Left ventricle myocardium inferior (tissue), 1 donor: ENCODE measurements around the gene KRT77. TPM values are rescaled to one million over a fixed set of nuclear protein-coding genes. Genes with fewer than 3 reads are reported as not detected.

ENCODE experiments used
- DNase-seq: peaks from one replicate; pipeline ENCODE4 v3.0.0-alpha.2; 2020
- H3K27ac ChIP-seq: fragments of 200-600 bp; replicated peaks from 2 replicates; pipeline ENCODE4 v1.8.0; 2021
- H3K27me3 ChIP-seq: fragments of 200-600 bp; 2 replicates; pipeline ENCODE4 v1.8.0; 2021; ENCODE audit warnings: low read depth
- H3K36me3 ChIP-seq: fragments of 200-600 bp; 2 replicates; pipeline ENCODE4 v1.8.0; 2021
- H3K4me1 ChIP-seq: fragments of 200-600 bp; 2 replicates; pipeline ENCODE4 v1.8.0; 2021
- H3K4me3 ChIP-seq: fragments of 200-600 bp; 2 replicates; pipeline ENCODE4 v1.8.0; 2021; ENCODE audit warnings: mild to moderate bottlenecking, moderate library complexity
- H3K9me3 ChIP-seq: fragments of 200-600 bp; replicated peaks from 2 replicates; pipeline ENCODE4 v1.8.0; 2021
- intact Hi-C: fragments of 100-400 bp; cut with micrococcal nuclease; formaldehyde crosslinking; loops from one replicate; pipeline ENCODE4 v1.11.0; 2022
- total RNA-seq: library from RNA; stranded (reverse); fragmentation: NEBNext Ultra II Directional; extraction: Animal tissue kit (Norgen Biotek cat#: 25700); gene quantifications from one replicate; pipeline ENCODE4 v1.2.1, GENCODE V29; 2021
- TF ChIP-seq, protein P1 (sequence below): fragments of 200-600 bp; IDR thresholded peaks from 2 replicates; pipeline ENCODE4 v1.8.0; 2021; ENCODE audit warnings: antibody characterized with exemption, mild to moderate bottlenecking, borderline replicate concordance
- donor health status: DM: no; HTN: yes; CAD: no; lungs with severe emphysema.

The KRT77 gene
- total RNA-seq, 1 donor from 2014 or later: not detected

DNA sequence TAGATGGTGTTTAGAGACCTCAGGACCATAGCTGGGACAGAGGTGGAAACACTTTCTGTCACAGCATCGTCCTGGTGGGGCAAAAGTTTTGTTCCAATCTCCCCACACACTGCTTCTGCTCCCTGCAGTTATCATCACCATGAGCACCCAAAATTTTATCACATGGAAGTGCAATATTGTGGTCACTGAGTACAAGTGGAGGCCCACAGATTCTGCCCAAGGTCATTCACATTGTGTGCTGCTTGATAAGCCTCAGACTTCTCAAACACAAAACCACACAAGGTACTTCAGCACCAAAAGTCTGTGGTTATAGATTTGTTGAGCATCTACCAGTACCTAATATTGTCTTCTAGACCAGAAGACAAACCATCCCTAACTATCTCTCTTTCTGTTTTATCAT, 554 bp upstream of the KRT77 start:
- Histone ChIP-seq H3K27ac (no peak overlapping the region), H3K27me3 (peaks cover 38% of the 10 kb centered on the region), H3K9me3 (no peaks in the 10 kb centered on the region), H3K36me3 (no peaks in the 10 kb centered on the region), H3K4me3 (no peak overlapping the region), H3K4me1 (peaks cover 11% of the 10 kb centered on the region)
- no peak for DNase-seq
- TF ChIP-seq, protein P1, sequence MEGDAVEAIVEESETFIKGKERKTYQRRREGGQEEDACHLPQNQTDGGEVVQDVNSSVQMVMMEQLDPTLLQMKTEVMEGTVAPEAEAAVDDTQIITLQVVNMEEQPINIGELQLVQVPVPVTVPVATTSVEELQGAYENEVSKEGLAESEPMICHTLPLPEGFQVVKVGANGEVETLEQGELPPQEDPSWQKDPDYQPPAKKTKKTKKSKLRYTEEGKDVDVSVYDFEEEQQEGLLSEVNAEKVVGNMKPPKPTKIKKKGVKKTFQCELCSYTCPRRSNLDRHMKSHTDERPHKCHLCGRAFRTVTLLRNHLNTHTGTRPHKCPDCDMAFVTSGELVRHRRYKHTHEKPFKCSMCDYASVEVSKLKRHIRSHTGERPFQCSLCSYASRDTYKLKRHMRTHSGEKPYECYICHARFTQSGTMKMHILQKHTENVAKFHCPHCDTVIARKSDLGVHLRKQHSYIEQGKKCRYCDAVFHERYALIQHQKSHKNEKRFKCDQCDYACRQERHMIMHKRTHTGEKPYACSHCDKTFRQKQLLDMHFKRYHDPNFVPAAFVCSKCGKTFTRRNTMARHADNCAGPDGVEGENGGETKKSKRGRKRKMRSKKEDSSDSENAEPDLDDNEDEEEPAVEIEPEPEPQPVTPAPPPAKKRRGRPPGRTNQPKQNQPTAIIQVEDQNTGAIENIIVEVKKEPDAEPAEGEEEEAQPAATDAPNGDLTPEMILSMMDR: no peak
- intact Hi-C loops: no loop called here

DNA sequence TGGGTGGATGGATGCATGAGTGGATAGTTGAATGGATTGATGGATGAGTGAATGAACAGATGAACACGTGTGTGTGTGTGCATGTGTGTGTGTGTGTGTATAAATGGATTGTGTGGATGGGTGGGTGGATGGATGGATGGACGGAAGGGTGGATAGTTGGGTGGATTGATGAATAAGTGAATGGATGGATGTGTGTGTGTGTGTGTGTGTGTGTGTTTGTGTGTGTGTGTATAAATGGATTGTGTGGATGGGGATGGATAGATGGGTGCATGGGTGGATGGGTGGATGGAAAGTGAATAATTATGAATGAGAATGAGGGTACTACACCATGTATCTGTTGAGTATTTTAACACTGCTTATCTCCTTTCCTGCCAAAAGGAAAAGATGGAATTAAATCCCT, 986 bp downstream of the KRT77 start:
- Histone ChIP-seq H3K36me3 (no peaks in the 10 kb centered on the region), H3K4me1 (peaks cover 16% of the 10 kb centered on the region), H3K27ac (no peak overlapping the region), H3K4me3 (no peak overlapping the region), H3K27me3 (peaks cover 32% of the 10 kb centered on the region), H3K9me3 (no peaks in the 10 kb centered on the region)
- intact Hi-C loops: no loop called here
- TF ChIP-seq, protein P1: no peak
- DNase-seq: no peak

DNA sequence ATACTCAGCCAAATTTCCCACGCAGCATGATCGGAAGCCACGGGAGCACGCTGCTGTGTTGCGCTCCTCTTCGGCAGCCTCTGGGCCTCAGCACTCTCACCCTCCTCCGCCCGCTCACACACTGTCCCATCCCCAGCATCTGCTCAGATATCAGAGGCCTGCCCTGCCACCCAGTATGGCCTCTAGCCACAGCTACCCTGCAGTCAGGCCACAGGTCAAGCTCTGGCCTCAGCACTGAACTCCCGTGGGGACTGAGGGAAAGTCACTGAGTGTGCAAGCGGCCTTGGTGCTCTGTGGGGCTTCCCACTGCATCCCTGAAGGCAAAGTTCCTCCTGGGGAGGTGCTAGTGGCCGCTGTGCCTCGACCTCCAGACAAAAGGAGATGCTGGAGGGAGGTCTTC, 2.0 kb downstream of the KRT77 start:
- Histone ChIP-seq H3K4me1 (peaks cover 16% of the 10 kb centered on the region), H3K27me3 (peaks cover 38% of the 10 kb centered on the region), H3K4me3 (no peak overlapping the region), H3K36me3 (no peaks in the 10 kb centered on the region), H3K9me3 (no peaks in the 10 kb centered on the region), H3K27ac (no peak overlapping the region)
- intact Hi-C loops: no loop called here
- TF ChIP-seq, protein P1: no peak
- DNase-seq: no peak

DNA sequence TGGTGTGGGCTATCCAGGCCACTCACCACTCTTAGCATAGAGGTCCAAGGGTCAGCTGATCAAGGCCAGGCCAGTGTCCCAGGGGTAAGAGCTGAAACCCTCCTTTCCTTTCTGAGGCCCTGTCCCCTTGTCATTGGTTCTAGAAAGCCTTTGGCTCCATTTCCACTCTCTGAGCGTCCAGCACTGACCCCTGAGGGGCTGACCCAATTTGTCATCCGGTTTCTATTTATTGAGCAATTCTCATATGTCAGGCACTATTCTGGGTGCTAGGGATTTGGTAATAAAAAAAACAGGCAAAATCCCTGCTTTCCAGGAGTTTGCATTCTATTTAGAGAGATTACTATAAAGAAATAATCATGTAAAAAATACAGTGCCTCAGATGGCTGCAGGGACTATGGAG, 3.4 kb downstream of the KRT77 start:
- Histone ChIP-seq H3K4me3 (no peak overlapping the region), H3K36me3 (no peaks in the 10 kb centered on the region), H3K9me3 (no peaks in the 10 kb centered on the region), H3K4me1 (peaks cover 16% of the 10 kb centered on the region), H3K27ac (no peak overlapping the region), H3K27me3 (peaks cover 41% of the 10 kb centered on the region)
- intact Hi-C loops: no loop called here
- no peak for DNase-seq
- TF ChIP-seq, protein P1: no peak

DNA sequence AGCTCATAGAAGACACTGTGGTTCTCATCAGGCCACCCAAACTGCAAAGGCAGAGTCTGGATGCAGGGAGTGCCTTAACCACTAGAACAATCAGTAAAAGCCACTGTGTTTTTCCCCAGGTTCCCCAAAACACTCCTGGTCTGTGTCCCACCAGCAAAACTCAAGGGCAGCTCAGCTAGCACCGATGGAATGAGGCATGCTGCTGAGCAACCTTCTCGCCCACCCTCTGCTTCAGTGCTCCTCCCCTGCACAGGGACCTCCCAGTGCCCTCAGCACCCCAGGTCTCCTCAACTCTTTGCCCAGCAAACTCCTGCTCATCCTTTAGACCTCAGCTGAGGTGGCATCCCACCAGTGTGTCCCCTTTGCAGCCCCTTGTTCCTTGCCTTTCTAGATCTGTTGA, 4.0 kb downstream of the KRT77 start:
- peaks cover 43% of the 10 kb centered on the region for H3K27me3 ChIP-seq
- H3K27ac ChIP-seq: no peak overlapping the region
- peaks cover 16% of the 10 kb centered on the region for H3K4me1 ChIP-seq
- H3K36me3 ChIP-seq: no peaks in the 10 kb centered on the region
- no peak for DNase-seq
- H3K4me3 ChIP-seq: no peak overlapping the region
- H3K9me3 ChIP-seq: no peaks in the 10 kb centered on the region
- intact Hi-C loops: no loop called here
- TF ChIP-seq, protein P1: no peak
